ENCODE results near the gene NEK8.
"Not testable (repeated sequence)": the region's sequence is repeated elsewhere in the genome, so short reads cannot be mapped to it uniquely, and the experiment has no call there.

NEK8 gene

DNA sequence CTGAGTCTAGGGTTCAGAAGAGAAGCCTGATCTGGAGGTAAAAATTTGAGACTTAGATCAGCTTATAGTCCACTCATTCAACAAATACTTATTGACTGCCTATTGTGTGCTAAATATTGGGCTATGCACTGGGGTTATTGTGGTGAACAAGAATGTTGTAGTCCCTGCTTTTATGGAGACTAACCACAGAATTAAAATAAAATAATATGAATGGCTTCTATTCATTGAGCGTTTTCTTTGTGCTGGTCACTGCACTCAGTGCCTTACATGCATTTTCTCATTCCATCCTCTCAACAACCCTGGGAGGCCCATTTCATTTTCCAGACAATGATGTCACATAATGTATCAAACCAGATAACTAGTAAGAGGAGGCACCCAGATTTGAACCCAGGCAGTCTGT, 4.8 kb downstream of the NEK8 start:
- Histone ChIP-seq H3K9ac (ENCODE audit: low read length) (no peak overlapping the region), H3K4me1 (ENCODE audit: insufficient read depth, low read length, severe bottlenecking) (peaks cover 21% of the 10 kb centered on the region), H3K27ac (ENCODE audit: low read depth, low read length, poor library complexity, severe bottlenecking) (peak overlapping the region; percentile 28)

DNA sequence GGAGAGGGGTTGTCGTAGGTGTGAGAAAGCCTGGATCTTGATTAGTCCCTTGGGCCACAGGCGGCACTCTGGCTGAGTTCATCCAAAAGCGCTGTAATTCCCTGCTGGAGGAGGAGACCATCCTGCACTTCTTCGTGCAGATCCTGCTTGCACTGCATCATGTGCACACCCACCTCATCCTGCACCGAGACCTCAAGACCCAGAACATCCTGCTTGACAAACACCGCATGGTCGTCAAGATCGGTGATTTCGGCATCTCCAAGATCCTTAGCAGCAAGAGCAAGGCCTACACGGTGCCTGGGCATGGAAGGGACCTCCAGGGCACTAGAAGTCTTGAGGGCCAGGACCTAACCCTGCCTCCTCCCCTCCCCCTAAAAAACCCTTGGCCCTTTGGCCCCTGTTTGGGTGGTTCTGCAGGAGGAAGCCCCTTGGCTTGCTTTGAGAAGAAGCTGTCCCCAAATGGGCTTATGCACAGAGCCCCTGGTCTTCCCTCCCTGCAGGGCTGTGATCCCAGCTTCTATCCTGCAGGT, 6.2 kb downstream of the NEK8 start:
- H3K4me1 ChIP-seq (ENCODE audit: insufficient read depth, low read length, severe bottlenecking), result peaks cover 25% of the 10 kb centered on the region
- peak overlapping the region; percentile 50 for H3K27ac ChIP-seq (ENCODE audit: low read depth, low read length, poor library complexity, severe bottlenecking)
- H3K4me2 ChIP-seq (ENCODE audit: low read length), result no peak overlapping the region
- H4K20me1 ChIP-seq (ENCODE audit: insufficient read depth, low read length), result no peaks in the 10 kb centered on the region
- TF ChIP-seq, protein P1, sequence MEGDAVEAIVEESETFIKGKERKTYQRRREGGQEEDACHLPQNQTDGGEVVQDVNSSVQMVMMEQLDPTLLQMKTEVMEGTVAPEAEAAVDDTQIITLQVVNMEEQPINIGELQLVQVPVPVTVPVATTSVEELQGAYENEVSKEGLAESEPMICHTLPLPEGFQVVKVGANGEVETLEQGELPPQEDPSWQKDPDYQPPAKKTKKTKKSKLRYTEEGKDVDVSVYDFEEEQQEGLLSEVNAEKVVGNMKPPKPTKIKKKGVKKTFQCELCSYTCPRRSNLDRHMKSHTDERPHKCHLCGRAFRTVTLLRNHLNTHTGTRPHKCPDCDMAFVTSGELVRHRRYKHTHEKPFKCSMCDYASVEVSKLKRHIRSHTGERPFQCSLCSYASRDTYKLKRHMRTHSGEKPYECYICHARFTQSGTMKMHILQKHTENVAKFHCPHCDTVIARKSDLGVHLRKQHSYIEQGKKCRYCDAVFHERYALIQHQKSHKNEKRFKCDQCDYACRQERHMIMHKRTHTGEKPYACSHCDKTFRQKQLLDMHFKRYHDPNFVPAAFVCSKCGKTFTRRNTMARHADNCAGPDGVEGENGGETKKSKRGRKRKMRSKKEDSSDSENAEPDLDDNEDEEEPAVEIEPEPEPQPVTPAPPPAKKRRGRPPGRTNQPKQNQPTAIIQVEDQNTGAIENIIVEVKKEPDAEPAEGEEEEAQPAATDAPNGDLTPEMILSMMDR (IDR thresholded peaks at IDR 0.05; ENCODE audit: low read length), result no peak
- no peak for TF ChIP-seq EZH2 (IDR thresholded peaks at IDR 0.05; ENCODE audit: borderline replicate concordance, low read length)
- H2AFZ ChIP-seq (ENCODE audit: low read length), result no peak overlapping the region
- peaks cover 29% of the 10 kb centered on the region for H3K36me3 ChIP-seq (ENCODE audit: insufficient read depth, low read length)
- H3K9me3 ChIP-seq (ENCODE audit: low read length), result peaks cover 3% of the 10 kb centered on the region
- no peaks in the 10 kb centered on the region for H3K9me2 ChIP-seq (ENCODE audit: low read depth, low read length)
- no peaks in the 10 kb centered on the region for H3K27me3 ChIP-seq (ENCODE audit: insufficient read depth, low read length)
- no peaks in the 10 kb centered on the region for H3F3A ChIP-seq (ENCODE audit: insufficient read depth, low read length)
- no peak overlapping the region for H3K9ac ChIP-seq (ENCODE audit: low read length)
- H3K79me2 ChIP-seq (ENCODE audit: insufficient read depth, low read length), result no peaks in the 10 kb centered on the region
- H3K4me3 ChIP-seq (ENCODE audit: low read depth, low read length, poor library complexity, severe bottlenecking), result no peak overlapping the region

More for the DNA sequence above, 4.8 kb downstream of the NEK8 start:
- Histone ChIP-seq H3K9me2 (ENCODE audit: low read depth, low read length) (no peaks in the 10 kb centered on the region), H3K9me3 (ENCODE audit: low read length) (peaks cover 3% of the 10 kb centered on the region), H3K27me3 (ENCODE audit: insufficient read depth, low read length) (no peaks in the 10 kb centered on the region), H3K4me2 (ENCODE audit: low read length) (no peak overlapping the region), H3K4me3 (ENCODE audit: low read depth, low read length, poor library complexity, severe bottlenecking) (no peak overlapping the region), H3K79me2 (ENCODE audit: insufficient read depth, low read length) (no peaks in the 10 kb centered on the region), H4K20me1 (ENCODE audit: insufficient read depth, low read length) (no peaks in the 10 kb centered on the region), H2AFZ (ENCODE audit: low read length) (no peak overlapping the region), H3F3A (ENCODE audit: insufficient read depth, low read length) (no peaks in the 10 kb centered on the region), H3K36me3 (ENCODE audit: insufficient read depth, low read length) (peaks cover 16% of the 10 kb centered on the region)
- TF ChIP-seq, protein P1 (IDR thresholded peaks at IDR 0.05; ENCODE audit: low read length), result no peak
- TF ChIP-seq EZH2 (IDR thresholded peaks at IDR 0.05; ENCODE audit: borderline replicate concordance, low read length), result no peak

DNA sequence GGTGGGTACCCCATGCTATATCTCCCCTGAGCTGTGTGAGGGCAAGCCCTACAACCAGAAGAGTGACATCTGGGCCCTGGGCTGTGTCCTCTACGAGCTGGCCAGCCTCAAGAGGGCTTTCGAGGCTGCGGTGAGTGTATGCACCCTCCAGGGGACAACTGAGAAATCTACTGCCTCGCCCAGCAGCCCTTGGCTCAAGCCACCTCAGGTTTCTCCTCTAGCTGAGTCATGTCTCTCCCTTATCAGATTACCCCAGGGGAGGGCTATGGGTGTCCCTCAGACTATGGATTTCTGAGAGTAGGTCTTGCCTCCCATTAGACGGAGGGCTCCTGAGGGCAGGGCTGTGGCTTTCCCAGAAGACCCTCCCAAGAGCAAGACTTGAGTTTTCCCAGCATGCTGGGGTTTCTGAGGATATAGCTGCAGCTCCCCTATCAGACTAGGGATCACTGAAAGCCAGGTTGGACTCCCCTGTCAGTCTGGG, 6.7 kb downstream of the NEK8 start:
- H3K79me2 ChIP-seq (ENCODE audit: insufficient read depth, low read length), result no peaks in the 10 kb centered on the region
- TF ChIP-seq, protein P1 (IDR thresholded peaks at IDR 0.05; ENCODE audit: low read length), result no peak
- TF ChIP-seq EZH2 (IDR thresholded peaks at IDR 0.05; ENCODE audit: borderline replicate concordance, low read length), result no peak
- peak overlapping the region; percentile 50 for H3K27ac ChIP-seq (ENCODE audit: low read depth, low read length, poor library complexity, severe bottlenecking)
- no peaks in the 10 kb centered on the region for H4K20me1 ChIP-seq (ENCODE audit: insufficient read depth, low read length)
- H3K9me2 ChIP-seq (ENCODE audit: low read depth, low read length), result no peaks in the 10 kb centered on the region
- H2AFZ ChIP-seq (ENCODE audit: low read length), result no peak overlapping the region
- no peak overlapping the region for H3K4me2 ChIP-seq (ENCODE audit: low read length)
- H3K4me1 ChIP-seq (ENCODE audit: insufficient read depth, low read length, severe bottlenecking), result peaks cover 27% of the 10 kb centered on the region
- H3K9me3 ChIP-seq (ENCODE audit: low read length), result peaks cover 4% of the 10 kb centered on the region
- H3K4me3 ChIP-seq (ENCODE audit: low read depth, low read length, poor library complexity, severe bottlenecking), result no peak overlapping the region
- peaks cover 33% of the 10 kb centered on the region for H3K36me3 ChIP-seq (ENCODE audit: insufficient read depth, low read length)
- no peaks in the 10 kb centered on the region for H3F3A ChIP-seq (ENCODE audit: insufficient read depth, low read length)
- H3K27me3 ChIP-seq (ENCODE audit: insufficient read depth, low read length), result no peaks in the 10 kb centered on the region
- H3K9ac ChIP-seq (ENCODE audit: low read length), result no peak overlapping the region

DNA sequence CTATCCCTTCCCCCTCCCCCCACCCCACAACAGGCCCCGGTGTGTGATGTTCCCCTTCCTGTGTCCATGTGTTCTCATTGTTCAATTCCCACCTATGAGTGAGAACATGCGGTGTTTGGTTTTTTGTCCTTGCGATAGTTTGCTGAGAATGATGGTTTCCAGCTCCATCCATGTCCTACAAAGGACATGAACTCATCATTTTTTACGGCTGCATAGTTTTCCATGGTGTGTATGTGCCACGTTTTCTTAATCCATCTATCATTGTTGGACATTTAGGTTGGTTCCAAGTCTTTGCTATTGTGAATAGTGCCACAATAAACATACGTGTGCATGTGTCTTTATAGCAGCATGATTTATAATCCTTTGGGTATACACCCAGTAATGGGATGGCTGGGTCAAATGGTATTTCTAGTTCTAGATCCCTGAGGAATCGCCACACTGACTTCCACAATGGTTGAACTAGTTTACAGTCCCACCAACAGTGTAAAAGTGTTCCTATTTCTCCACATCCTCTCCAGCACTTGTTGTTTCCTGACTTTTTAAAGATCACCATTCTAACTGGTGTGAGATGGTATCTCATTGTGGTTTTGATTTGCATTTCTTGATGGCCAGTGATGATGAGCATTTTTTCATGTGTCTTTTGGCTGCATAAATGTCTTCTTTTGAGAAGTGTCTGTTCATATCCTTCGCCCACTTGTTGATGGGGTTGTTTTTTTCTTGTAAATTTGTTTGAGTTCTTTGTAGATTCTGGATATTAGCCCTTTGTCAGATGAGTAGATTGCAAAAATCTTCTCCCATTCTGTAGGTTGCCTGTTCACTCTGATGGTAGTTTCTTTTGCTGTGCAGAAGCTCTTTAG, 7.6 kb downstream of the NEK8 start:
- not testable (repeated sequence) for H3F3A ChIP-seq (ENCODE audit: insufficient read depth, low read length); H3K27ac ChIP-seq (ENCODE audit: low read depth, low read length, poor library complexity, severe bottlenecking); H3K4me2 ChIP-seq (ENCODE audit: low read length); H2AFZ ChIP-seq (ENCODE audit: low read length); H3K79me2 ChIP-seq (ENCODE audit: insufficient read depth, low read length); H4K20me1 ChIP-seq (ENCODE audit: insufficient read depth, low read length); H3K27me3 ChIP-seq (ENCODE audit: insufficient read depth, low read length); H3K9me3 ChIP-seq (ENCODE audit: low read length); H3K4me3 ChIP-seq (ENCODE audit: low read depth, low read length, poor library complexity, severe bottlenecking); H3K9ac ChIP-seq (ENCODE audit: low read length); H3K9me2 ChIP-seq (ENCODE audit: low read depth, low read length)
- peaks cover 35% of the 10 kb centered on the region for H3K4me1 ChIP-seq (ENCODE audit: insufficient read depth, low read length, severe bottlenecking)
- H3K36me3 ChIP-seq (ENCODE audit: insufficient read depth, low read length), result peaks cover 42% of the 10 kb centered on the region

All from OCI-LY1 (cell line).